ENCODE measurements around the gene POT1. TPM values are rescaled to one million over a fixed set of nuclear protein-coding genes. Genes with fewer than 3 reads are reported as not detected.

Gene POT1
- total RNA-seq, 4 donors from 2014 or later: 3.7 to 15.1 (median 14.7) TPM

DNA sequence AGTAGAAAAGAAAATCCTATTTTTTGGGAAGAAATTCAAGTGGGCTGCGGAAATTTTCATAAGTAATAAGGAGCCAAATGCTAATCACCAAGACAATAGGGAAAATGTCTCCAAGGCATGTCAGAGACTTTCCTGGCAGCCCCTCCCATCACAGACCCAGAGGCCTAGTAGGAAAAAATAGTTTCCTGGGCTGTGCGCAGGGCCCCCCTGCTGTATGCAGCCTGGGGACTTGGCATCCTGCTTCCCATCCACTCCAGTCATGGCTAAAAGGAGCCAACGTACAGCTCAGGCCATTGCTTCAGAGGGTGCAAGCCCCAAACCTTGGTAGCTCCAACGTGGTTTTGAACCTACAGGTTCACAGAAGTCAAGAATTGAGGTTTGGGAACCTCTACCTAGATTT, 12.8 kb upstream of the POT1 start:
- WGBS, 2 donors (ENCODE audit: low coverage in 1 of 2): 68 to 83% methylated on average over 1 to 4 of the region's 4 CpGs
- in situ Hi-C loops (cut with MboI; ENCODE audit: low pct_ligation_motif_present in 1 of 4, low pct_unique_long_range_greater_than_20kb in 1 of 4, low sequenced_read_pairs in 3 of 4): no loop called here
- Histone ChIP-seq H3K9me3 (no peaks in the 10 kb centered on the region), H3K36me3 (no peaks in the 10 kb centered on the region), H3K4me3 (no peak overlapping the region), H3K27me3 (no peaks in the 10 kb centered on the region), H3K27ac (no peak overlapping the region), H3K4me1 (no peaks in the 10 kb centered on the region)
- no peak for DNase-seq
- intact Hi-C loops (cut with DNase I; ENCODE audit: low total_unique reads): no loop called here
- TF ChIP-seq POLR2A (IDR thresholded peaks at IDR 0.05) (no peak), EP300 (IDR thresholded peaks at IDR 0.05; ENCODE audit: low read depth) (no peak)
- TF ChIP-seq, protein P1, sequence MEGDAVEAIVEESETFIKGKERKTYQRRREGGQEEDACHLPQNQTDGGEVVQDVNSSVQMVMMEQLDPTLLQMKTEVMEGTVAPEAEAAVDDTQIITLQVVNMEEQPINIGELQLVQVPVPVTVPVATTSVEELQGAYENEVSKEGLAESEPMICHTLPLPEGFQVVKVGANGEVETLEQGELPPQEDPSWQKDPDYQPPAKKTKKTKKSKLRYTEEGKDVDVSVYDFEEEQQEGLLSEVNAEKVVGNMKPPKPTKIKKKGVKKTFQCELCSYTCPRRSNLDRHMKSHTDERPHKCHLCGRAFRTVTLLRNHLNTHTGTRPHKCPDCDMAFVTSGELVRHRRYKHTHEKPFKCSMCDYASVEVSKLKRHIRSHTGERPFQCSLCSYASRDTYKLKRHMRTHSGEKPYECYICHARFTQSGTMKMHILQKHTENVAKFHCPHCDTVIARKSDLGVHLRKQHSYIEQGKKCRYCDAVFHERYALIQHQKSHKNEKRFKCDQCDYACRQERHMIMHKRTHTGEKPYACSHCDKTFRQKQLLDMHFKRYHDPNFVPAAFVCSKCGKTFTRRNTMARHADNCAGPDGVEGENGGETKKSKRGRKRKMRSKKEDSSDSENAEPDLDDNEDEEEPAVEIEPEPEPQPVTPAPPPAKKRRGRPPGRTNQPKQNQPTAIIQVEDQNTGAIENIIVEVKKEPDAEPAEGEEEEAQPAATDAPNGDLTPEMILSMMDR (IDR thresholded peaks at IDR 0.05): no peak

GRCh38 chr7:124940306-124940705, 10.7 kb upstream of the POT1 start:
- TF ChIP-seq POLR2AphosphoS5 (IDR thresholded peaks at IDR 0.05) (no peak), EP300 (IDR thresholded peaks at IDR 0.05; ENCODE audit: low read depth) (no peak), POLR2A (IDR thresholded peaks at IDR 0.05) (no peak)
- TF ChIP-seq, protein P1 (IDR thresholded peaks at IDR 0.05): no peak
- no peaks in the 10 kb centered on the region for H3K36me3 ChIP-seq
- no peaks in the 10 kb centered on the region for H3K9me3 ChIP-seq
- no peaks in the 10 kb centered on the region for H3K4me1 ChIP-seq
- no peak overlapping the region for H3K27ac ChIP-seq
- in situ Hi-C loops (cut with MboI; ENCODE audit: low pct_ligation_motif_present in 1 of 4, low pct_unique_long_range_greater_than_20kb in 1 of 4, low sequenced_read_pairs in 3 of 4): no loop called here
- 62 to 87% methylated on average over 2 of the region's 2 CpGs for WGBS, 2 donors (ENCODE audit: low coverage in 1 of 2)
- no peak for DNase-seq
- intact Hi-C loops (cut with DNase I; ENCODE audit: low total_unique reads): no loop called here
- H3K27me3 ChIP-seq: no peaks in the 10 kb centered on the region
- H3K4me3 ChIP-seq: no peak overlapping the region

DNA sequence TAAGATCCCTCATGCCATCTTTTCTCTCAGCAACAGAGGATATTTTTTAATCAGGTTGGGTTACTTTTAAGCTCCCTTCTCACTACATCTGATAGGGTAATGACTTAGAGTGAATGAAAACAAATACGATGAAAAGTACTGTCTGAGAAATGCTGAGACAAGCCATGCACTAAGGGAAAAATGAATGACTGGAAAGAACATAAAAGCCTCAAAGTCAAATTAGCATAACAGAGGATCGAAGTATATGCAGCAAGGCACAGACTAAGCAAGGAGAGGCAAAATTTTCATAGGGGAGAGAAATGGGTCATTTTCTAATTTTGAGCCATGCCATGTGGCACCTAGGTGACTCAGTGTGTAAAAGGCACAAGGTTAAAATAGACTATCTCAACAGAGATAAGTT, 8.5 kb upstream of the POT1 start:
- DNase-seq: no peak
- Histone ChIP-seq H3K27ac (no peak overlapping the region), H3K4me1 (no peaks in the 10 kb centered on the region), H3K4me3 (no peak overlapping the region), H3K36me3 (no peaks in the 10 kb centered on the region), H3K9me3 (no peaks in the 10 kb centered on the region), H3K27me3 (no peaks in the 10 kb centered on the region)
- intact Hi-C loops (cut with DNase I; ENCODE audit: low total_unique reads): no loop called here
- TF ChIP-seq, protein P1 (IDR thresholded peaks at IDR 0.05): no peak
- TF ChIP-seq POLR2A (IDR thresholded peaks at IDR 0.05) (no peak), EP300 (IDR thresholded peaks at IDR 0.05; ENCODE audit: low read depth) (no peak), POLR2AphosphoS5 (IDR thresholded peaks at IDR 0.05) (no peak)
- 85 to 90% methylated on average over 2 of the region's 2 CpGs for WGBS, 2 donors (ENCODE audit: low coverage in 1 of 2)
- in situ Hi-C loops (cut with MboI; ENCODE audit: low pct_ligation_motif_present in 1 of 4, low pct_unique_long_range_greater_than_20kb in 1 of 4, low sequenced_read_pairs in 3 of 4): no loop called here

- TF ChIP-seq POLR2A (IDR thresholded peaks at IDR 0.05) (no peak), POLR2AphosphoS5 (IDR thresholded peaks at IDR 0.05) (no peak), EP300 (IDR thresholded peaks at IDR 0.05; ENCODE audit: low read depth) (no peak)
- TF ChIP-seq, protein P1 (IDR thresholded peaks at IDR 0.05): no peak
- no peak for DNase-seq
- Histone ChIP-seq H3K36me3 (no peaks in the 10 kb centered on the region), H3K27ac (no peak overlapping the region), H3K27me3 (no peaks in the 10 kb centered on the region), H3K9me3 (no peaks in the 10 kb centered on the region), H3K4me3 (no peak overlapping the region), H3K4me1 (no peaks in the 10 kb centered on the region)
- in situ Hi-C loops (cut with MboI; ENCODE audit: low pct_ligation_motif_present in 1 of 4, low pct_unique_long_range_greater_than_20kb in 1 of 4, low sequenced_read_pairs in 3 of 4) (no loop called here), intact Hi-C loops (cut with DNase I; ENCODE audit: low total_unique reads) (no loop called here)
- WGBS, 2 donors (ENCODE audit: low coverage in 1 of 2): 50 to 89% methylated on average over 1 of the region's 1 CpG
Observed at GRCh38 chr7:124937076-124937475, 7.5 kb upstream of the POT1 start.

Measured in transverse colon (tissue), 4 donors.